UCSD-AML1 (cell line): ENCODE results near the gene NUAK2.
A peak's percentile ranks its signal among the peaks of the same experiment; 100 is the strongest.
"Not testable (repeated sequence)": the region's sequence is repeated elsewhere in the genome, so short reads cannot be mapped to it uniquely, and the experiment has no call there.

ENCODE experiments used
- DNase-seq: peaks from one replicate; lab custom pipeline; 2025; ENCODE audit not compliant: unreplicated experiment; lab: John Stamatoyannopoulos, UW

The NUAK2 gene

GRCh38 chr1:205298191-205298994, 23.2 kb downstream of the NUAK2 start:
- no peak for DNase-seq

DNA sequence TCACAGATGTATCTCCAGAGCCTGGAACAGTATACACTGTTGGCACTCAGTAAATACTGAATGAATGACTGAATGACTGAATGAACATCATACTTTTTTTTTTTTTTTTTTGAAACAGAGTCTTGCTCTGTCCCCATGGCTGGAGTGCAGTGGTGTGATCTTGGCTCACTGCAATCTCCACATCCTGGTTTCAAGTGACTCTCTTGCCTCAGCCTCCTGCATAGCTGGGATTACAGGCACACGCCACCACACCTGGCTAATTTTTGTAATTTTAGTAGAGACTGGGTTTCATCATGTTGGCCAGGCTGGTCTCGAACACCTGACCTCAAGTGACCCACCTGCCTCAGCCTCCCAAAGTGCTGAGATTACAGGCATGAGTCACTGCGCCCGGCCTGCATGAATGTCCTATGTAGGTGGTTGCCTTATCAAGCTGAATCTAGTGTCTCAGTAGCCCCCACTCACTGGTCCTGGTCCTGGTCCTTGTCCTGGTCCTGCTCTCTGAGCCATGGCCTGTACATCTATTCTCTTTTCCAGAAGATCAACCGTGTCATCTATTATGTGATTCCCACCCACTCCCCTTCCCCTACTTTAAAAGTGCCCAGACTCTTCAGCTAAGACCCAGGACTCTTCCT, 23.9 kb downstream of the NUAK2 start:
- DNase-seq, result not testable (repeated sequence)

DNA sequence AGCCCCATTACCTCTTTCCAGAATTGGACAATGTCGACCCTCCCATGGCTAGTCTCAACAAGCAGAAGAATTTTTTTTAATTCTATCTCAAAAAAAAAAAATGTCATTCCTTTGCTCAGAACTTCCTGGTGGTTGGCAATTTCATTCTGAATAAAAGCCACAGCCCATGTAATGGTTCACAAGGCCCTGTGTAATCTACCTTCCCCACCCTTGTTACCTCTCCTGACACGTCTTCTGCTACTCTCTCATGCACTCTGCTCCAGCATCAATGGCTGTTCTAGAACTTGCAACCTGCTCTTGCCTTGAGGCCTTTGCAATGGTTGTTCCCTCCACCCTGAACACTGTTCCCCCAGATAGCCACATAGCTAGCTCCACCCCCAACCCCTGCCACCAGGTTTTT, 25.4 kb downstream of the NUAK2 start:
- DNase-seq, result no peak

- no peak for DNase-seq
These were observed 26.6 kb downstream of the NUAK2 start for GRCh38 chr1:205294934-205295333.

- no peak for DNase-seq
These were observed 27.2 kb downstream of the NUAK2 start for GRCh38 chr1:205294175-205294917.

DNA sequence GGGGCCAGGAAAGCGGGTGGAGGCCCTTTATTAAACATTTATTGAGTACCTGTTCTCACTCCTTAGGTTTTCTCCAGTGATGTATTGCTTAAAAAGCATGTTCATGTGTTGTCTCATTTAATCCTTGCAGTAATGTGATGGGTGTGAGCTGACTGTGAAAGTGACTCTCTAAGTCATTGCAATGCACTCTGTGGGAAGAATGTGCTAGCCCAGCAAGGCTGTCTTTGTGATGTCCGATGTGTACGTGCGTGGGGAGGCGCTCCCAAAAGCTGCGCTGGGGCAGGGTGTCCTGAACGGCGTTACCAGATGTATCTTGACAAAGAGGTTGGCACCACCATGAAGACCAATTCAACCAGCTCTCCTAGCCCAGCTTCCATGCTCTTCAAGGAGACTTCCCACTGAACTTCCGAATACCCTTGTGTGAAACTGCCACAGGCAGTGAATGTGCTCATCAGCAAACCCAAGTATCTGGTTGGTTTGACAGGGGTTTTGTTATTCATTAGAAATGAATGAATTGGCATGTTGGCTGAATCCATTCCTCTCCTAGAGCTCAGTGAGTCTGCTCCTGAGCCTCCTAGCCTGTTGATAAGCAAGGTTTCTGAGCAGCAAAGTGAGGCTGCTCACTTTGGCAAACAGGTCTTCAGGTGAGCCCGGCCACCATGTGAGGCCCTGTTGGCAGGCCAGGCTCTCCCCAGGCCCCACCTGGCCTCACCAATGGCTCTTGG, 28.0 kb downstream of the NUAK2 start:
- DNase-seq, result no peak

DNA sequence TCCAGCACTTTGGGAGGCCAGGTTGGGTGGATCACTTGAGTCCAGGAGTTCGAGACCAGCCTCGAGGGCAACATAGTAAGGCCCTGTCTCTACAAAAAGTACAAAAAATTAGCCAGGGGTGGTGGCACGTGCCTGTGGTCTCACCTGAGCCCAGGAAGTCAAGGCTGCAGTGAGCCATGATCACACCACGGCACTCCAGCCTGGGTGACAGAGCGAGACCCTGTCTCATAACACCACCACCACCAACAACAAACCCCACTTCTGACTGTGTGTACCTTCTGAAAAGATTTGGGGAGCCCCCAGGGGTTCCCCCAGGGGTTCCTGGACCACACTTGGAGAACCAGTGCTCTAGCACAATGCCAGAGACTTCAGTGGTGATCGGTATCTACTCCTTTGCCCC, 29.9 kb downstream of the NUAK2 start:
- DNase-seq, result no peak

DNA sequence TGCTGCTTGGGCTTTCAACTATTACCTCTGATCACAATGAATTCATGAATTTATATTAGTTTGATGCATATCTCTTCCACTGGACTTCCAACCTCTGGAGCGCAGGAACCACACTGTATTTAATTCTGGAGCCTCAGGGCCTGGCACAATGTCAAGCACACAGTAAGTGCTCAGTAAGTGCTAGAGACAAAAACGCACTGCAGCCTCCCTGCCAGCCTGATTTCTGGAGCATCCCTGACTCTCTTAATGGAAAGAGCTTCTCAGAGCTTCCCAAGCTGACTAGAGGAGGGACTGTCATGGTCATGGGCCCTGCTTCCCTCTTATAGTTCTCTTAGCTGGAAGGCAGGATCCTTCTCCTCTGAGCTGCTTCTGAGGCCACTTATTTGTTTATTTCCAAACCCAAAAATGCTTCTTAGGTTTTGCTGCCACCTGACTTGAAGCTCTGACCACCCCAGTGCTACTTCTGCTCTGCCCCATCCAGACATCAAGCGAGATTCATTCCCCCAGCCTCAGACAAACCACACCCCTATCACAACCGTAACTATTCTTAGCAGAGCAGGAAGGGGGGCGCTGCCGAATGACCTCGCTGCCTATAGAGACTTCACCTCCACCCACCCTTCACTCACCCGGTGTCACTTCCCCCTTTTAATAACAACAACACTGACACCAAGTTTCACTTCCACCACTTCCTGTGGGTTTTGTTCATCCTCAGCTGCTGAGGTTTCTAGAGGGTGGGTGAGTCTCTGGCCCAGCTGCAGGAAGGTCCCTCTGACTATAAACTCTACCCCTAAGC, 33.6 kb downstream of the NUAK2 start:
- peak; percentile 75 for DNase-seq

- DNase-seq, result no peak
These were observed 34.5 kb downstream of the NUAK2 start for GRCh38 chr1:205287076-205287475.

GRCh38 chr1:205286335-205286950, 35.1 kb downstream of the NUAK2 start:
- DNase-seq, result peak; percentile 25

DNA sequence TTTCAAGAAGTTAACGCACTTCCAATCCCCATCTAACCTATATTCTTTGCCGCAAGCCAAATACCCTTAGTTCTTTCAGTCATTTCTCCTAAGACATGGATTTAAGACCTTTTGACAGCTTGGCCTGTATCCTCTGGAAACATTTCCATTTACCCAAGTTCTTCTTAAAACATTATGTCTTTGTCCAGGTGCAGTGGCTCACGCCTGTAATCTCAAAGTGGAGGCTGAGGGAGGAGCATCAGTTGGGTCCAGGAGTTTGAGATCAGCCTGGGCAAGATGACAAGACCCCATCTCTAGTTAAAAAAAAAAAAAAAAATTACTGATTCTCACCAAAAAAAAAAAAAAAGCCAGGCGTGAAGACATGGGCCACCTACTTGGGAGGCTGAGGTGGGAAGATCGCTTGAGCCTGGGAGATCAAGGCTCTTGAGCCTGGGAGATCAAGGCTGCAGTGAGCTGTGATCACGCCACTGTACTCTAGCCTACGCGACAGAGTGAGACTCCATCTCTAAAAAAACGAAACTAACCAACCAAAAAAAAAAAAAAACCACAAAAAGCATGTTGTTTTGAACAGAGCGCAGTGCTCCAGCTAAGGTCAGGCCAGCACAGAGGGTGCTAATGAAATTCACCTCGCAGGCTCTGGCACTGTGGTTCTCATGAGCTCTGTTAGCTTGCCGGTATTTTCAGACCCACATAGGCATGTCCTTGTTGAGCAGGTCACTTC, 36.0 kb downstream of the NUAK2 start:
- DNase-seq, result no peak

DNA sequence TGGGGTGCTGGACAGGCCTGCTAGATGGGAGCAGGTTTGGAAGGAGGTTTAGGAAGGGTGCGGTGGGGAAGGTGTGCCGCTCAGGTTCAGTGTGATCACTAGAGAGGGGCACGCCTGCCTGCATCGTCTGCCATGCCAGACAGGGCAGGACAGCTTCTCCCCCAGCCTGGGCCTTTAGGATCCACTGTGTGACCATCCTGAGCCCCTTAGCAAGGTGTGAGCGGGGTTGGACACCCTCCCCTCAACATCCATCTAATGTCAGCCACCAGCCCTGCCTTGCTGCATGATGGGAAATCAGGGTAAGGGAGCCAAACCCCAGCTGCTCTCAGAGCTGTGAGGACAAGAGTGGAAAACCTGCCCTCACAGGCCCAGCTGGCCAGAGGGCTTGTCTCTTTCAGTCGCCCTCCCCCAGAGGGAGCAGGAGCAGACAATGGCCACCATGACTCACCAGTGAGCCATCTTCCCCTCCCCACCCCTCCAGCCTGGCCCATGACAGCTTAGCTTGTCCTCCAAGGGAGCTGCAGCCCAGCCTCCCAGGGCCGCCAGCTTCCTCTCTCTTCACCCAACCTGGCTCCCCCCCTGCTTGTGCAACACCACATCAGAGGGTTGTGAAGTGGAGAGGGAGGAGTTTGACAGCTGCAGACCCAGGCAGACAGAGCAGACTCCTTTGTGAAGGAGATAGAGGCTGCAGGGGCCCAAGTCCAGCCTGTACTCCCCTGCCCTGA, 37.0 kb downstream of the NUAK2 start:
- DNase-seq, result peak; percentile 71

- no peak for DNase-seq
These were observed 38.0 kb downstream of the NUAK2 start for GRCh38 chr1:205283270-205284147.

DNA sequence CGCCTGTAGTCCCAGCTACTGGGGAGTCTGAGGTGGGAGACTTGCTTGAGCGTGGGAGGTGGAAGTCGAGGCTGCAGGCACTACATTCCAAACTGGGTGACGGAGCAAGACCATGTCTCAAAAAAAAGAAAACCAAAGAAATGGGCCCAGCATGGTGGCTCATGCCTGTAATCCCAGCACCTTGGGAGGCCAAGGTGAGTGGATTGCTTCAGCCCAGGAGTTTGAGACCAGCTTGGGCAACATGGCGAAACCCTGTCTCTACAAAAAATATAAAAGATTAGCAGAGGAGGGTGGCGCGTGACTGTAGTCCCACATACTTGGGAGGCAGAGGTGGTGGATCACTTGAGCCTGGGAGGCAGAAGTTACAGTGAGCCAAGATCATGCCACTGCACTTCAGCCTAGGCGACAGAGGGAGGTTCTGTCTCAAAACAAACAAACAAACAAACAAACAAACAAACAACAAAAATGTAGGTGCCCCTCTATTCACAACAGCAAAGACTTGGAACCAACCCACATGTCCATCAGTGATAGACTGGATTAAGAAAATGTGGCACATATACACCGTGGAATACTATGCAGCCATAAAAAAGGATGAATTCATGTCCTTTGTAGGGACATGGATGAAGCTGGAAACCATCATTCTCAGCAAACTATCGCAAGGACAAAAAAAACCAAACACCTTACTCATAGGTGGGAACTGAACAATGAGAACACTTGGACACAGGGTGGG, 40.7 kb downstream of the NUAK2 start:
- not testable (repeated sequence) for DNase-seq

GRCh38 chr1:205279986-205280385, 41.6 kb downstream of the NUAK2 start:
- no peak for DNase-seq

- DNase-seq, result no peak
These were observed 44.9 kb downstream of the NUAK2 start for GRCh38 chr1:205276689-205277065.
